ENCODE measurements around the gene PAXIP1. TPM values are rescaled to one million over a fixed set of nuclear protein-coding genes. Genes with fewer than 3 reads are reported as not detected.

The PAXIP1 gene
- total and polyA plus RNA-seq, 10 of the 15 experiments (the other 5 are each of a cell fraction or from before 2014, with no cell fraction given) = 7.3 to 27.2 (median 18.1) TPM

- CTCF ChIA-PET = no interaction called here
- no TSS peak for BruUV-seq (replicated peaks)
- POLR2A ChIA-PET = no interaction called here
These were observed 40.8 kb upstream of the PAXIP1 start for GRCh38 chr7:155043756-155044155.

More at GRCh38 chr7:155043756-155044155, 40.8 kb upstream of the PAXIP1 start:
- TF ChIP-seq ZBED1 (IDR thresholded peaks at IDR 0.05; ENCODE audit: borderline replicate concordance) (no peak), ZNF592 (IDR thresholded peaks at IDR 0.05) (no peak)
- intact Hi-C loops (cut with micrococcal nuclease; ENCODE audit: unreplicated experiment) = no loop called here
- in situ Hi-C loops (cut with MboI) = no loop called here
- H4K20me1 ChIP-seq (ENCODE audit: control insufficient read depth, insufficient read depth) = no peaks in the 10 kb centered on the region
- H3K4me1 ChIP-seq (ENCODE audit: control insufficient read depth, insufficient read depth, low read length) = no peaks in the 10 kb centered on the region
- no peak overlapping the region for H2AFZ ChIP-seq (ENCODE audit: control insufficient read depth, low read depth, low read length)
- no peak overlapping the region for H3K4me2 ChIP-seq (ENCODE audit: control insufficient read depth, insufficient read depth)
- WGBS (ENCODE audit: insufficient coverage, insufficient replicate concordance, low lambda C conversion rate, missing lambda C conversion rate) = 20% methylated on average over 4 of the region's 4 CpGs
- ChIA-PET SMC1A (ENCODE audit: uncharacterized antibody, unreplicated experiment) (no interaction called here), RAD21 (ENCODE audit: unreplicated experiment) (no interaction called here)
- H3K9ac ChIP-seq (ENCODE audit: control insufficient read depth, insufficient read depth, low read length) = no peak overlapping the region
- no peak overlapping the region for H3K4me3 ChIP-seq
- H3K27me3 ChIP-seq (replicated peaks in 1 of 2; ENCODE audit: control insufficient read depth in 2 of 2, insufficient read depth in 2 of 2, low read length in 1 of 2) = no peaks in the 10 kb centered on the region; a peak in 1 of 4 replicates
- no peaks in the 10 kb centered on the region for H3K79me2 ChIP-seq (ENCODE audit: control insufficient read depth, insufficient read depth, low read length)
- H3K36me3 ChIP-seq (ENCODE audit: control insufficient read depth in 2 of 2, insufficient read depth in 2 of 2, low read length in 1 of 2) = no peaks in the 10 kb centered on the region
- ATAC-seq = no peak
- H3K9me3 ChIP-seq (replicated peaks; ENCODE audit: control insufficient read depth, insufficient read depth, low read length) = no peaks in the 10 kb centered on the region
- DNase-seq (ENCODE audit: low read depth, low spot score) = no peak
- no peak for FAIRE-seq
- H3K27ac ChIP-seq (ENCODE audit: control insufficient read depth, insufficient read depth) = no peak overlapping the region

Data from GM12878 (cell line).